ENCODE data around the gene DEDD2.
"Not testable (repeated sequence)": the region's sequence is repeated elsewhere in the genome, so short reads cannot be mapped to it uniquely, and the experiment has no call there.

DEDD2 gene

GRCh38 chr19:42217520-42218437 lies at the start of gene DEDD2:
DEDD2 (minus strand) TSS chr19:42217677; CDS start chr19:42217007, 670 bp downstream.
- peak; percentile 100 for DNase-seq (ENCODE audit: low read depth)

GRCh38 chr19:42266928-42267603 lies 49.6 kb upstream of the DEDD2 start:
- not testable (repeated sequence) for DNase-seq (ENCODE audit: low read depth)

DNA sequence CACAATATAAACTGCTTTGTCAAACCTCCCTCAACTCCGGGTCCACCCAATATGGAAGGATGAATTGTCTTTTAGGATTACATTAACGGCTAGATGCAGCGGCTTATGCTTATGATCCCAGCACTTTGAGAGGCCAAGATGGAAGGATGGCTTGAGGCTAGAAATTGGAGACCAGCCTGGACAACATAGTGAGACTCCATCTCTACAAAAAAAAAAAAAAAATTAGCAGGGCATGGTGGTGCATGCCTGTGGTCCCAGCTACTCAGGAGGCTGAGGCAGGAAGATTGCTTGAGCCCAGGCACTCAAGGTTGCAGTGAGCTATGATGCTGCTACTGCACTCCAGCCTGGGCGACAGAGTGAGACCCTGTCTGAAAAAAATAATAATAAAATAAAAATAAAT lies 48.6 kb upstream of the DEDD2 start:
- not testable (repeated sequence) for DNase-seq (ENCODE audit: low read depth)

DNA sequence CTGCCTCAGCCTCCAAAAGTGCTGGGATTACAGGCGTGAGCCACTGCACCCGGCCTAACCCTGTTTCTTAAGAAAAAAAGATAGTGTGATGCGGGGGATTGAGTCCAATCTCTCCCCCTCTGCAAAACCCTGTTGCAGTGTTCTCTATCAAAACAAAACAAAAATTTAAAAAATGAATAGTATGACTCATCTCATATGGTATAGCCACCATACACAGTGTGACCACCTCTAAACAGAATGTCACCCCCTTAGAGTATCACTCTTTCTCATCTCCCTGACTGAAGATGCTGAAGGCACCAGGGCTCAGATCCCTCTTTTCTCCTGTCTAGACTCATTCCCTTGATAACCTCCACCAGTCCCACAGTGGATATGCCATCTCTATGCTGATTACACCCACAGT lies 44.3 kb upstream of the DEDD2 start:
- DNase-seq (ENCODE audit: low read depth) = no peak

GRCh38 chr19:42257842-42258241 lies 40.4 kb upstream of the DEDD2 start:
- not testable (repeated sequence) for DNase-seq (ENCODE audit: low read depth)

DNA sequence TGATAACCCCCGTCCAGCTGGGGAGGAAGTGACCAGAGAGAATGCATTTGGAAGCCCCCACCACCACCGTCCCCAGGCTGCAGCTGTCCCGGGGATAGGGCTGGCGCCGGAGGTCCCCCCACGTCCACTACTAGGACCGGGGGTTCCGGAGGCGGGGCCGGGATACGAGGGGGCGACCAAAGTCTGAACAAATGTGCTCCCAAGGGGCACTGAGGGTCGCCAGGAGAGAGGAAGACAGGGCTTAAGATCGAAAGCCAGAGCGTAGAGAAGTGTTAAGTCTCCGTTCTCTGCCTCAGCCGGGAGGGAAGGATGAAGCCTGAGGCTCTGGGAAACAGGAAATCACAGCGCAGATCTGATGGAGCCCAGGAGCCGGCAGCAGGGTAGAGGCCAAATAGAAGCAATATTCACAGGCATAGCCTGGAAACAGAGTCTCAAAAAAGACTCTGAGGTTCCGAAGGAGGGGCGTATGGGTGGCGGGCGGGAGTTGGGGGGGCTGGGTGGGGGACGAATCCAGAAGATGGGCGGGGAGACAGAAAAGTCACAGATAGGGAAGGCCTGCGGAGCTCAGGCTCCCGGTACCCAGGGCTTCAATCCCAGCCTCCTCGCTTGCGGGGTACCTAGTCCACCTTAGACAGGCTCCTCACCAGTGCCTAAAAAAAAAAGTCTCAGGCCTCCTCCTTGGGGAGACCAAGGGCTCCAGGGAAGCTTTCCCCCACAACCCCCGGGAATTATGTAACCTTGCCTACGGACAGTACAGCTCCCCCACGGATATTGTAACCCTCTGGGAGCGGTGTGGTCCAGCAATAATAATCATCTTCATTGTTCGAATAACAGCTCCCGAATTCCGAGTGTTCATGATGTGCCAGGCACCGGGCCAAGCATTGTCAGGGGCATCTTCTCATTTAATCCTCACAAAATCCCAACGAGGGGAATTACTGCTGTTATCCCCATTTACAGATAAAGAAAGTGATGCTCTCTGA lies 38.6 kb upstream of the DEDD2 start:
- no peak for DNase-seq (ENCODE audit: low read depth)

DNA sequence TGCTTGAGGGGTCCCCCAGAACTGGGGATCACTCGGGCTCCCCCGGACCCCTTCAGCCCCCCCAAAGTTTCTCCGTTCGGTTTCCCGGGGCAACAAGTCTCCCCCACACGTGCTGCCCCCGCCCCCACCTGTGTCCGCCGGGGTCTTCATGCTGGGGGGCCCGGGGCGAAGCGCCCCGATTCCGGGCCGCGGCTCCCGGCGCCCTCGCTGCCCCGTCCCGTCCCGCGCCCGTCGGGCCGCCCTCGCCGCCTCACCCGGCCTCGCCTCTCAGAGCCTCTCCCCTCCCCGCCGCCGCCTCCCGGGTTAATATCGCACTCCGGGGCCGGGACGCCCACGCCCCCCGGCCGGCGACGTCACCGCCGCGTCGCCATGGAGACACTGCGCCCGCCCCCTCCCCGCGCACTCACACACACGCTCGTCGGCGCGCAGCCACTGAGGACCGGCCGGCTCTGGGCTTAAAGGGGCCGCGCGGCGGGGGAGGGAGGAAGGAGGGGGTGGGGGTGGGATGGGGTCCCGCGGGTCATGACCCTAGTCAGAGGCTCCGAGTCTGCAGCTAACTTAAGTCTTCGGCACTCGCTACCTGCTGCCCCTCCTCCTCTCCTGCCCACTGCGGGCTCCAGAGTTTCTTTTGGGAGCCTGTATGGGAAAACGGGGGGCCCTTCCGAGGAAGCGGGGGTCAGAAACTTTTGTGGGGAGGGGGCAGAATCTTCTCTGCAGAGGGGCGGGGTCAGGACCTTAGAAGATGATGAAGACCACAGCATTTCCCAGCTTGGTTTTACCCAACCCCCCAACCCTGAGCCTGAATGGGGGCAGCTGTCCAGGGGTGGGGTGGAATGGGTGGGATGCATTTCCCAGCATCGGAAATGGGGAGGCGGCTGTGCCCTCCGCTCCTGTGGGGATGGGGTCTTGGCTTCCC lies 37.6 kb upstream of the DEDD2 start, which contains the start of gene ERF:
Gene ERF, minus strand, starts transcription at position 279 of the 916 bp plus-strand sequence. Its CDS starts 129 bp downstream, at position 150.
- peak; percentile 91 for DNase-seq (ENCODE audit: low read depth)

- DNase-seq (ENCODE audit: low read depth) = peak; percentile 72
Observed at GRCh38 chr19:42254089-42254849, 36.8 kb upstream of the DEDD2 start.

- peak; percentile 51 for DNase-seq (ENCODE audit: low read depth)
Observed at GRCh38 chr19:42253245-42254088, 36.0 kb upstream of the DEDD2 start.

DNA sequence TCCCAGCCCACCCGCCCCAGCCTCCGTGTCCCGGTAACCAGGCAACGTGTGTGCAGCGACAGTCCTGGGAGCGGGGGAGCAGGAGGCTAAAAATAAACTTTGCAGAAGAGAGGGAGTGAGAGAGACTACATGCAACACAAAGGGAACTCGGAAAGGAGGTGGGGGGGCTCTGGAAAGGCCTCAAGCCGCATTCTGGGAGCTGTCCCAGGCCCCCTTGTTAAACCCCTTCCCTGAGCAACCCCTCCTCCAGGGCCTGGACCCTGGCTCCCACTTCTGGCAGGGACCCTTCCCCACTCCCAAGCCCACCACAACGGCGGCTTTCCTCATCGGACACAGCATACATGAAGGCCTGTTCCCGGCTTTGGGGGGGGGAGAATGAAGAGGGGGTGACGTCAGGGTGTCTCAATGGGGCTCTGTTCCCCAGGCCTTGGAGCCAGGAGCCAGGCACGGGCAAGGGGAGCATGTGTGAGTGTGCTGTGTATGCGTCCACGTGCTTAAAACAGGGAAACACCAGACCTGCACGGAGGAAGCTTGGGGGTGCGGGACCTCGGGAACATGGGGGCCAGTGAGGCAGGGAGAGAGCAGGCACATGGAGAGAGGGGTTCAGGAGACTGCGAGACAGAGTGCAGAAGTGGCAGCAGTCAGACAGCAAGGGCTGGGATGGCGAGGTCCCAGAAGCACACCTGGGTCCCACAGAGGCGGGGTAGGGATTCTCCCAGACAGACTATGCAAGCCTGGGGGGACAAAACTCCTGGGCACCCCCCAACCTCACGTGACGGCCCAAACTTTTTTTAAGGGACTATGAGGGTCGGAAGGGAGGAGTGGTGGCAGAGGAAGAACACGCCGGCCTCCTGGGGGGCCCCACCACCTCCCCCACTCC lies 35.1 kb upstream of the DEDD2 start:
- DNase-seq (ENCODE audit: low read depth) = no peak

DNA sequence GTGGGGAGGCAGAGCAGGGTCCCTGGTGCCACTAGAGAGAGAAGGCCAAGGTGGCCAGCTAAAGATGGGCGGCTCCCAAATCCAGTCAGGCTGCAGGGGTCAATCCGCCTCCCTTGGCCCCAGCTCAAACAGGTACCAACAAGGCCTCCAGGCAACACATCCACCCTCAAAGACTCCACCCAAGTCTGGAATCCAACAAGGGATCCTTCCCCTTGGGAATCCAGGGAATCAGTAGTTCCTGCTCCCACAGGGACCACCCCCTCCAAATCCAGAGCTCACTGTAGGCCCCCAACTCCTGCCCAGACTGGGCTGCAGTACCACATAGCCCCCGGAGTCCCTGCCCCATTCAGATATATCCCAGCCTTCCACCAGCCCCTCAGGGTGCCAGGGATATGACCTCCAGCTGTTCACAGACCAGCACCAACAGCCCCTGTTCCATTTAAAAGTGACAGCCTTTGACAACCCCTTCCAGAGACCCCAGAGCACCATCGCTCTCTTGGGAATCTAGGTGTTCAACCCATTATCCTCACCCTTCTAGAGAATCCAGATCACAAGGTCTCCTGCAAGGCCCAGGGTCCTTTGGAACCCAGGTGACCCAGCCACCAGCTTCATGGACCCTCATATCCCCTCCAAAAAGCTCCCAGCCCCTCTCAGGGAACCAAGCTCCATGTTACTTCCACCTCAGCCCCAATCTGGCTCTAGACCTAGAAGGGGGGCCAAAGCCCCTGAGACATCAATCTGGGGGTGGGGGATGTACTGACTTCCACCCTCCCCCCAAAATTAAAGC lies 34.3 kb upstream of the DEDD2 start:
- DNase-seq (ENCODE audit: low read depth) = no peak

DNA sequence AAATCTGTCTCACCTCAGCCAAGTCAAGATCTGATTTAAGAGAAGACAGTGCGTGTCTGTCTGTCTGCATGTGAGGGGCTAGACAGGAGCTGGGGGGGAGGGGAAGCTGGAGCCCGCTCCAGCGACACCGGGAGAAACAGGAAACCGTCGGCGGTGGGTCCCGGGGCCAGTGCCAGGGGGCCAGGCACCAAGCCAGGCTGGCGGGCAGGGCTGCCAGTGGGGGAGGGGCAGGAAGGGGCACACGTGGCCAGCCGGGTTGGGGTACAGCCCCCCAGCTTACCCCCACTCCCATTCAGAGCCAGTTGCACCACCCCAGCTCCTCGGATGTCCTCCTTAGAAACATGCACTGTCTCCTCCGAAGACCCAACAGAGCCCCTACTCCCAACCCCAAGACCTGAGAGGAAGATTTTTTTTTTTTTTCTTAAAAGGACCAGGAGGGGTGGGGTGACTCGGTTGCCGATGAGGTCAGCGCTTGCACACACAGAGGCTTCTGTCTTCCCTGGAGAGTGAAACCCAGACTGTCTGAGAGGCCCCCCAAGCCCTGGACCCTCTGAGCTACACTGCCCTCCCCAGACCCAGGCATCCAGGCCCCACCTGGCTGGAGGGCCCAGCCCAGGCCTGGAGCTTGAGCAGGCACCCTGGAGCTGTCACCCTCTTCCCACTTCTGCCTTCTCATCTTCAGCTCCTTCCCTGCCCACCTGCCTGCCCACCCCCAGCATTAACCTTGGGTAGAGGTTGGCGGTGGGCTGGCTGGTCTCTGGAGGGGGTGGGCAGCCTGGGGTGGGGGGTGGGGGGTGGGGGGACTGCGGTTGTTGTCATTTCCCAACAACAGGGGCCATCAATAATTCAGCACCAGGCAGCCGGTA lies 33.4 kb upstream of the DEDD2 start:
- DNase-seq (ENCODE audit: low read depth) = no peak

GRCh38 chr19:42250183-42250665 lies 32.7 kb upstream of the DEDD2 start:
- no peak for DNase-seq (ENCODE audit: low read depth)

DNA sequence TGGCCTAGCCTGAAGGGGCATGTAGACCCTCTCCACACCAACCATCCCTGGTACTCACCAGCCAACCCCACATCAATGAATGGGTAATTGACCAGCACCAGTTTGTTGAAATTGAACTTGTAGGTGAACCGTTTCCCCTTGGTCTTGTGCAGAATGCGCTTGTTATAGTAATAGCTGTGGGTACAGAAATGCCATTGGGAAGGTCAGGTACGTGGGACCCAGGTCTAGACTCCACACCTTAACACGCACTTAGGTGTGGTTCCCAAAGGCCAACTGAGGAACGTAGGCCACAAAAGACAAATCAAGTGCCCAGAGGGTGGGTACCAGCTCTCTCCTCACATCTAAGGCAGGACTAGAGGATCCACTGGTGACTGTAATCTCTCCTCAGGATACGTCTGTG lies 32.3 kb upstream of the DEDD2 start:
- DNase-seq (ENCODE audit: low read depth) = no peak

GRCh38 chr19:42249149-42249750 lies 31.8 kb upstream of the DEDD2 start:
- DNase-seq (ENCODE audit: low read depth) = no peak

Measured in activated T-cell treated with anti-CD3 and anti-CD28 coated beads for 1 hour (primary cell).